OCI-LY3 (cell line): ENCODE measurements around the gene FEV.

Experiments
- H2AFZ ChIP-seq: fragments of 200-600, 300-600 bp; shearing (Covaris generic); 2 replicates; pipeline ENCODE4 v1.6.0; 2014; ENCODE audit warnings: antibody characterized with exemption, low read depth, low read length
- H3K27ac ChIP-seq: fragments of 200-600, 300-600 bp; sonication (generic); 2 replicates; pipeline ENCODE4 v1.5.1; 2014; ENCODE audit warnings: mild to moderate bottlenecking, low read length, moderate library complexity, mixed read lengths
- H3K27me3 ChIP-seq: fragments of 200-600, 300-600 bp; sonication (generic); 2 replicates; pipeline ENCODE4 v1.6.1; 2014; ENCODE audit warnings: low read depth, low read length, mixed read lengths
- H3K36me3 ChIP-seq: fragments of 200-600, 300-600 bp; sonication (generic); replicated peaks from 2 replicates; pipeline ENCODE3; 2014; ENCODE audit warnings: low read depth, low read length, mixed read lengths
- H3K4me1 ChIP-seq: fragments of 300-600, 200-600 bp; sonication (generic); 2 replicates; pipeline ENCODE4 v1.6.1; 2014; ENCODE audit warnings: low read length, mixed read lengths
- H3K4me2 ChIP-seq: fragments of 200-600, 300-600 bp; sonication (generic); 2 replicates; pipeline ENCODE4 v1.6.1; 2014; ENCODE audit warnings: low read length, mixed read lengths
- H3K4me3 ChIP-seq: fragments of 300-600, 200-600 bp; sonication (generic); 2 replicates; pipeline ENCODE4 v1.5.1; 2014; ENCODE audit warnings: antibody characterized with exemption, mild to moderate bottlenecking, low read length, moderate library complexity
- H3K79me2 ChIP-seq: fragments of 300-600, 200-600 bp; shearing (Covaris generic); 2 replicates; pipeline ENCODE4 v1.6.1; 2014; ENCODE audit warnings: mild to moderate bottlenecking, low read length, mixed read lengths
- H3K9ac ChIP-seq: fragments of 300-600, 200-600 bp; shearing (Covaris generic); 2 replicates; pipeline ENCODE4 v1.6.0; 2014; ENCODE audit warnings: mild to moderate bottlenecking, low read length, moderate library complexity
- H3K9me3 ChIP-seq: fragments of 200-600, 300-600 bp; shearing (Covaris generic); 2 replicates; pipeline ENCODE4 v1.6.1; 2014; ENCODE audit warnings: low read length, mixed read lengths; ENCODE audit not compliant: insufficient read depth
- H4K20me1 ChIP-seq: fragments of 200-600, 300-600 bp; sonication (generic); 2 replicates; pipeline ENCODE4 v1.6.1; 2016; ENCODE audit warnings: low read length, mixed read lengths; ENCODE audit not compliant: insufficient read depth
- EZH2phosphoT487 ChIP-seq: fragments of 200-600 bp; shearing (Covaris generic); IDR thresholded peaks from 2 replicates; pipeline ENCODE4 v1.6.1; 2018; ENCODE audit warnings: antibody characterized with exemption, mixed run types, low read depth
- TF ChIP-seq, protein P1 (sequence below): fragments of 200-600, 300-600 bp; sonication (generic); IDR thresholded peaks from 2 replicates; pipeline ENCODE4 v1.5.1; 2014; ENCODE audit warnings: antibody characterized with exemption, low read length, low read depth

The FEV gene

GRCh38 chr2:218983934-218984238 lies 1.1 kb downstream of the FEV start:
- H3K4me1 ChIP-seq, result peaks cover 5% of the 10 kb centered on the region
- peaks cover 2% of the 10 kb centered on the region; the same call in 1 of the 2 replicates for H3K79me2 ChIP-seq
- TF ChIP-seq EZH2phosphoT487, result no peak
- TF ChIP-seq, protein P1, sequence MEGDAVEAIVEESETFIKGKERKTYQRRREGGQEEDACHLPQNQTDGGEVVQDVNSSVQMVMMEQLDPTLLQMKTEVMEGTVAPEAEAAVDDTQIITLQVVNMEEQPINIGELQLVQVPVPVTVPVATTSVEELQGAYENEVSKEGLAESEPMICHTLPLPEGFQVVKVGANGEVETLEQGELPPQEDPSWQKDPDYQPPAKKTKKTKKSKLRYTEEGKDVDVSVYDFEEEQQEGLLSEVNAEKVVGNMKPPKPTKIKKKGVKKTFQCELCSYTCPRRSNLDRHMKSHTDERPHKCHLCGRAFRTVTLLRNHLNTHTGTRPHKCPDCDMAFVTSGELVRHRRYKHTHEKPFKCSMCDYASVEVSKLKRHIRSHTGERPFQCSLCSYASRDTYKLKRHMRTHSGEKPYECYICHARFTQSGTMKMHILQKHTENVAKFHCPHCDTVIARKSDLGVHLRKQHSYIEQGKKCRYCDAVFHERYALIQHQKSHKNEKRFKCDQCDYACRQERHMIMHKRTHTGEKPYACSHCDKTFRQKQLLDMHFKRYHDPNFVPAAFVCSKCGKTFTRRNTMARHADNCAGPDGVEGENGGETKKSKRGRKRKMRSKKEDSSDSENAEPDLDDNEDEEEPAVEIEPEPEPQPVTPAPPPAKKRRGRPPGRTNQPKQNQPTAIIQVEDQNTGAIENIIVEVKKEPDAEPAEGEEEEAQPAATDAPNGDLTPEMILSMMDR, result no peak
- H3K9me3 ChIP-seq, result no peaks in the 10 kb centered on the region
- no peak overlapping the region for H3K4me3 ChIP-seq
- H3K27ac ChIP-seq, result no peak overlapping the region
- no peak overlapping the region for H3K9ac ChIP-seq
- no peaks in the 10 kb centered on the region for H3K36me3 ChIP-seq
- H4K20me1 ChIP-seq, result no peaks in the 10 kb centered on the region
- no peak overlapping the region for H2AFZ ChIP-seq
- H3K4me2 ChIP-seq, result no peak overlapping the region
- H3K27me3 ChIP-seq, result no peaks in the 10 kb centered on the region

GRCh38 chr2:218983263-218983933 lies 1.6 kb downstream of the FEV start:
- Histone ChIP-seq H3K9me3 (no peaks in the 10 kb centered on the region), H4K20me1 (no peaks in the 10 kb centered on the region), H3K36me3 (no peaks in the 10 kb centered on the region), H3K4me3 (no peak overlapping the region), H2AFZ (no peak overlapping the region), H3K4me2 (no peak overlapping the region), H3K9ac (no peak overlapping the region), H3K79me2 (peaks cover 2% of the 10 kb centered on the region; the same call in 1 of the 2 replicates), H3K27ac (no peak overlapping the region), H3K4me1 (peaks cover 5% of the 10 kb centered on the region), H3K27me3 (no peaks in the 10 kb centered on the region)
- TF ChIP-seq EZH2phosphoT487, result no peak
- TF ChIP-seq, protein P1, result no peak

- peak overlapping the region; percentile 76; the same call in 1 of the 2 replicates for H3K4me2 ChIP-seq
- H3K4me3 ChIP-seq, result peak overlapping the region; percentile 84; the same call in 1 of the 2 replicates
- TF ChIP-seq EZH2phosphoT487, result no peak
- TF ChIP-seq, protein P1, result no peak
- H3K9ac ChIP-seq, result no peak overlapping the region
- no peaks in the 10 kb centered on the region for H4K20me1 ChIP-seq
- H2AFZ ChIP-seq, result no peak overlapping the region
- peaks cover 5% of the 10 kb centered on the region for H3K4me1 ChIP-seq
- no peak overlapping the region for H3K27ac ChIP-seq
- no peaks in the 10 kb centered on the region for H3K36me3 ChIP-seq
- no peaks in the 10 kb centered on the region for H3K27me3 ChIP-seq
- H3K79me2 ChIP-seq, result peaks cover 2% of the 10 kb centered on the region; the same call in 1 of the 2 replicates
- H3K9me3 ChIP-seq, result no peaks in the 10 kb centered on the region
Observed at GRCh38 chr2:218982586-218983262, 2.3 kb downstream of the FEV start.

GRCh38 chr2:218981881-218982585 lies 3.0 kb downstream of the FEV start:
- TF ChIP-seq, protein P1, result no peak
- TF ChIP-seq EZH2phosphoT487, result no peak
- H3K27me3 ChIP-seq, result no peaks in the 10 kb centered on the region
- no peaks in the 10 kb centered on the region for H4K20me1 ChIP-seq
- peaks cover 2% of the 10 kb centered on the region; the same call in 1 of the 2 replicates for H3K79me2 ChIP-seq
- H3K36me3 ChIP-seq, result no peaks in the 10 kb centered on the region
- H3K4me2 ChIP-seq, result peak overlapping the region; percentile 76
- peaks cover 5% of the 10 kb centered on the region for H3K4me1 ChIP-seq
- H3K9me3 ChIP-seq, result no peaks in the 10 kb centered on the region
- H2AFZ ChIP-seq, result no peak overlapping the region
- H3K4me3 ChIP-seq, result peak overlapping the region; percentile 84
- H3K27ac ChIP-seq, result no peak overlapping the region
- H3K9ac ChIP-seq, result peak overlapping the region; percentile 75
